ENCODE measurements around the gene FANCB.

DNA sequence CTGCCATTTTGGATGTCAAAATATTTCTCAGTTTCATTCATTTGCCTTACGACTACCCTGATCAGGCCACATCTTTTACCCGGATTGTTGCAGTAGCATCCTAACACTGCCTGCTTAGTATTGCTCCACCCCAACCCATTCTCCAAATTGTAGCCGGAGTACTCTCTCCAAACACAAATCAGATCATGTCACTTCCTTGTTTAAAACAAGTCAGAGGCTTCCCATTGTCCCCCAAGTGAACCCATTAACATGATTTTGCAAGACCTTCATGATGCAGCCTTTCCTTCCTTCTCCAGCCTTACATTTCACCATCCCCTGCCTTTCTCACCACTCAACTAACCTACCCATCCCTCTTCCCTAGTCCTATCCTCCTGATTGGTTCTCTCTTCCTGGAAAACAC lies 53.1 kb downstream of the FANCB start:
- TF ChIP-seq, protein P1, sequence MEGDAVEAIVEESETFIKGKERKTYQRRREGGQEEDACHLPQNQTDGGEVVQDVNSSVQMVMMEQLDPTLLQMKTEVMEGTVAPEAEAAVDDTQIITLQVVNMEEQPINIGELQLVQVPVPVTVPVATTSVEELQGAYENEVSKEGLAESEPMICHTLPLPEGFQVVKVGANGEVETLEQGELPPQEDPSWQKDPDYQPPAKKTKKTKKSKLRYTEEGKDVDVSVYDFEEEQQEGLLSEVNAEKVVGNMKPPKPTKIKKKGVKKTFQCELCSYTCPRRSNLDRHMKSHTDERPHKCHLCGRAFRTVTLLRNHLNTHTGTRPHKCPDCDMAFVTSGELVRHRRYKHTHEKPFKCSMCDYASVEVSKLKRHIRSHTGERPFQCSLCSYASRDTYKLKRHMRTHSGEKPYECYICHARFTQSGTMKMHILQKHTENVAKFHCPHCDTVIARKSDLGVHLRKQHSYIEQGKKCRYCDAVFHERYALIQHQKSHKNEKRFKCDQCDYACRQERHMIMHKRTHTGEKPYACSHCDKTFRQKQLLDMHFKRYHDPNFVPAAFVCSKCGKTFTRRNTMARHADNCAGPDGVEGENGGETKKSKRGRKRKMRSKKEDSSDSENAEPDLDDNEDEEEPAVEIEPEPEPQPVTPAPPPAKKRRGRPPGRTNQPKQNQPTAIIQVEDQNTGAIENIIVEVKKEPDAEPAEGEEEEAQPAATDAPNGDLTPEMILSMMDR (IDR thresholded peaks at IDR 0.05): no peak
- TF ChIP-seq POLR2A (IDR thresholded peaks at IDR 0.05): no peak

Measured in tibial nerve (tissue), 3 donors.